K562 (cell line): ENCODE results near the gene FRYL.

Experiments used
- MTF1 ChIP-seq: fragments of 250-450 bp; sonication (Bioruptor Pico); IDR thresholded peaks from 2 replicates; pipeline ENCODE4 v1.9.0; 2021; ENCODE audit warnings: moderate library complexity, mild to moderate bottlenecking, inconsistent platforms, borderline replicate concordance
- MYNN ChIP-seq, 2 experiments: sonication (generic); formaldehyde crosslinking in 1 of 2; IDR thresholded peaks; 2 replicates each; pipeline versions ENCODE4 v1.5.0 to v1.6.1; 2016 to 2020; ENCODE audit warnings: antibody characterized with exemption in 1 of 2, missing genetic modification reagents in 1 of 2
- NR3C1 ChIP-seq: sonication (generic); formaldehyde crosslinking; IDR thresholded peaks from 2 replicates; pipeline ENCODE4 v1.8.1; 2022; ENCODE audit warnings: missing genetic modification reagents
- RFX5 ChIP-seq: IDR thresholded peaks from 2 replicates; pipeline ENCODE4 v1.6.1; 2011; ENCODE audit warnings: low read depth, mild to moderate bottlenecking, improper control_type of control experiment, low read length
- TF ChIP-seq, protein P1 (sequence below), 3 experiments: IDR thresholded peaks in 2 of 3; conservative IDR thresholded peaks in 1 of 3; 2 replicates each; pipeline ENCODE4 v1.5.1; 2011 to 2012; ENCODE audit warnings: low read length in 3 of 3, mild to moderate bottlenecking in 3 of 3, control low read depth in 2 of 3, improper control_type of control experiment in 1 of 3, inconsistent platforms in 1 of 3, low read depth in 1 of 3, mixed read lengths in 1 of 3, moderate library complexity in 1 of 3; ENCODE audit not compliant: insufficient read depth in 2 of 3
- TF ChIP-seq, protein P2 (sequence below), 2 experiments: fragments of 450-650 bp; formaldehyde crosslinking in 1 of 2; IDR thresholded peaks; 2 replicates each; pipeline versions ENCODE4 v1.4.0 to v1.6.1; 2014 to 2020; ENCODE audit warnings: mild to moderate bottlenecking in 2 of 2, borderline replicate concordance in 1 of 2, low read depth in 1 of 2
- TF ChIP-seq, protein P3 (sequence below): sonication (generic); formaldehyde crosslinking; IDR thresholded peaks from 2 replicates; pipeline ENCODE4 v1.8.1; 2023; ENCODE audit warnings: mild to moderate bottlenecking, missing genetic modification reagents

DNA sequence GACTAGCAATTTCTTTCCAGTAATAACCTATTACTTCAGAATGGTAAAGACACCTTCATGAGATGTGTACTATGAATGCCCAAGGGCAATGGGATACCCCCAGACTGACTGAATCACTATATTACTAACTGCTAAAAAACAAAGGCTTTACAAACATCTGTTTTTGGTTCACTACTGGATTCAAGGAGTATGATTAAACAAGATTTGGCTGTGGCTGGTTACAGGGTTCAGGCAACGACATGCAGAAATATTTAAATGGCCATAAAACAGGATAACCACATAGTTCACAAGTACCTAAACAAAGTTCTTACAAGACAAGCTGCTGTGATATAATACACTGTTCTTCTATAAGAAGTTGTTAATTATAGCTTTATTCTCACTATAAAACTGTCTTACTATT is 128.2 kb downstream of the FRYL start:
- no peak for TF ChIP-seq MYNN (IDR thresholded peaks at IDR 0.05)
- TF ChIP-seq MYNN (CRISPR knock-in tag; IDR thresholded peaks at IDR 0.05): no peak
- no peak for TF ChIP-seq RFX5
- no peak for TF ChIP-seq MTF1
- TF ChIP-seq, protein P1, sequence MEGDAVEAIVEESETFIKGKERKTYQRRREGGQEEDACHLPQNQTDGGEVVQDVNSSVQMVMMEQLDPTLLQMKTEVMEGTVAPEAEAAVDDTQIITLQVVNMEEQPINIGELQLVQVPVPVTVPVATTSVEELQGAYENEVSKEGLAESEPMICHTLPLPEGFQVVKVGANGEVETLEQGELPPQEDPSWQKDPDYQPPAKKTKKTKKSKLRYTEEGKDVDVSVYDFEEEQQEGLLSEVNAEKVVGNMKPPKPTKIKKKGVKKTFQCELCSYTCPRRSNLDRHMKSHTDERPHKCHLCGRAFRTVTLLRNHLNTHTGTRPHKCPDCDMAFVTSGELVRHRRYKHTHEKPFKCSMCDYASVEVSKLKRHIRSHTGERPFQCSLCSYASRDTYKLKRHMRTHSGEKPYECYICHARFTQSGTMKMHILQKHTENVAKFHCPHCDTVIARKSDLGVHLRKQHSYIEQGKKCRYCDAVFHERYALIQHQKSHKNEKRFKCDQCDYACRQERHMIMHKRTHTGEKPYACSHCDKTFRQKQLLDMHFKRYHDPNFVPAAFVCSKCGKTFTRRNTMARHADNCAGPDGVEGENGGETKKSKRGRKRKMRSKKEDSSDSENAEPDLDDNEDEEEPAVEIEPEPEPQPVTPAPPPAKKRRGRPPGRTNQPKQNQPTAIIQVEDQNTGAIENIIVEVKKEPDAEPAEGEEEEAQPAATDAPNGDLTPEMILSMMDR (IDR thresholded peaks at IDR 0.05 in 2 of 3, conservative IDR thresholded peaks at IDR 0.05 in 1 of 3; ENCODE audit: insufficient read depth in 2 of 3, low read depth in 1 of 3, low read length in 3 of 3): no peak
- TF ChIP-seq, protein P2, sequence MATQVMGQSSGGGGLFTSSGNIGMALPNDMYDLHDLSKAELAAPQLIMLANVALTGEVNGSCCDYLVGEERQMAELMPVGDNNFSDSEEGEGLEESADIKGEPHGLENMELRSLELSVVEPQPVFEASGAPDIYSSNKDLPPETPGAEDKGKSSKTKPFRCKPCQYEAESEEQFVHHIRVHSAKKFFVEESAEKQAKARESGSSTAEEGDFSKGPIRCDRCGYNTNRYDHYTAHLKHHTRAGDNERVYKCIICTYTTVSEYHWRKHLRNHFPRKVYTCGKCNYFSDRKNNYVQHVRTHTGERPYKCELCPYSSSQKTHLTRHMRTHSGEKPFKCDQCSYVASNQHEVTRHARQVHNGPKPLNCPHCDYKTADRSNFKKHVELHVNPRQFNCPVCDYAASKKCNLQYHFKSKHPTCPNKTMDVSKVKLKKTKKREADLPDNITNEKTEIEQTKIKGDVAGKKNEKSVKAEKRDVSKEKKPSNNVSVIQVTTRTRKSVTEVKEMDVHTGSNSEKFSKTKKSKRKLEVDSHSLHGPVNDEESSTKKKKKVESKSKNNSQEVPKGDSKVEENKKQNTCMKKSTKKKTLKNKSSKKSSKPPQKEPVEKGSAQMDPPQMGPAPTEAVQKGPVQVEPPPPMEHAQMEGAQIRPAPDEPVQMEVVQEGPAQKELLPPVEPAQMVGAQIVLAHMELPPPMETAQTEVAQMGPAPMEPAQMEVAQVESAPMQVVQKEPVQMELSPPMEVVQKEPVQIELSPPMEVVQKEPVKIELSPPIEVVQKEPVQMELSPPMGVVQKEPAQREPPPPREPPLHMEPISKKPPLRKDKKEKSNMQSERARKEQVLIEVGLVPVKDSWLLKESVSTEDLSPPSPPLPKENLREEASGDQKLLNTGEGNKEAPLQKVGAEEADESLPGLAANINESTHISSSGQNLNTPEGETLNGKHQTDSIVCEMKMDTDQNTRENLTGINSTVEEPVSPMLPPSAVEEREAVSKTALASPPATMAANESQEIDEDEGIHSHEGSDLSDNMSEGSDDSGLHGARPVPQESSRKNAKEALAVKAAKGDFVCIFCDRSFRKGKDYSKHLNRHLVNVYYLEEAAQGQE (IDR thresholded peaks at IDR 0.05; ENCODE audit: borderline replicate concordance): no peak
- TF ChIP-seq, protein P2 (CRISPR knock-in tag; IDR thresholded peaks at IDR 0.05; ENCODE audit: low read depth): no peak
- TF ChIP-seq, protein P3, sequence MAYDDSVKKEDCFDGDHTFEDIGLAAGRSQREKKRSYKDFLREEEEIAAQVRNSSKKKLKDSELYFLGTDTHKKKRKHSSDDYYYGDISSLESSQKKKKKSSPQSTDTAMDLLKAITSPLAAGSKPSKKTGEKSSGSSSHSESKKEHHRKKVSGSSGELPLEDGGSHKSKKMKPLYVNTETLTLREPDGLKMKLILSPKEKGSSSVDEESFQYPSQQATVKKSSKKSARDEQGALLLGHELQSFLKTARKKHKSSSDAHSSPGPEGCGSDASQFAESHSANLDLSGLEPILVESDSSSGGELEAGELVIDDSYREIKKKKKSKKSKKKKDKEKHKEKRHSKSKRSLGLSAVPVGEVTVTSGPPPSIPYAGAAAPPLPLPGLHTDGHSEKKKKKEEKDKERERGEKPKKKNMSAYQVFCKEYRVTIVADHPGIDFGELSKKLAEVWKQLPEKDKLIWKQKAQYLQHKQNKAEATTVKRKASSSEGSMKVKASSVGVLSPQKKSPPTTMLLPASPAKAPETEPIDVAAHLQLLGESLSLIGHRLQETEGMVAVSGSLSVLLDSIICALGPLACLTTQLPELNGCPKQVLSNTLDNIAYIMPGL (CRISPR knock-in tag): no peak
- no peak for TF ChIP-seq NR3C1 (CRISPR knock-in tag)
